DOHH2 (cell line): ENCODE results near the gene MRPL44.

ENCODE experiments used
- H3F3A ChIP-seq: fragments of 200-600 bp; sonication (generic), shearing (Covaris generic); 2 replicates; pipeline ENCODE4 v1.6.0; 2016; ENCODE audit warnings: antibody characterized with exemption, mild to moderate bottlenecking; ENCODE audit not compliant: control insufficient read depth, insufficient read depth
- H3K27ac ChIP-seq: fragments of 200-600 bp; sonication (generic); 2 replicates; pipeline ENCODE4 v1.5.1; 2014; ENCODE audit warnings: low read depth, mild to moderate bottlenecking, low read length, moderate library complexity
- H3K27me3 ChIP-seq: fragments of 200-600 bp; sonication (generic); 2 replicates; pipeline ENCODE4 v1.6.1; 2014; ENCODE audit warnings: mild to moderate bottlenecking, low read length, mixed read lengths; ENCODE audit not compliant: control insufficient read depth
- H3K36me3 ChIP-seq: fragments of 200-600 bp; sonication (generic); 2 replicates; pipeline ENCODE4 v1.6.1; 2014; ENCODE audit warnings: mild to moderate bottlenecking, low read length, moderate library complexity, mixed read lengths; ENCODE audit not compliant: control insufficient read depth
- H3K4me1 ChIP-seq: fragments of 200-600 bp; sonication (generic); 2 replicates; pipeline ENCODE4 v1.6.1; 2014; ENCODE audit warnings: mild to moderate bottlenecking, low read length, mixed read lengths; ENCODE audit not compliant: control insufficient read depth
- H3K4me2 ChIP-seq: fragments of 200-600 bp; sonication (generic); 2 replicates; pipeline ENCODE4 v1.6.0; 2014; ENCODE audit warnings: mild to moderate bottlenecking, low read length, moderate library complexity
- H3K4me3 ChIP-seq: fragments of 200-600 bp; sonication (generic); 2 replicates; pipeline ENCODE4 v1.5.1; 2014; ENCODE audit warnings: mild to moderate bottlenecking, low read length, mixed read lengths
- H3K79me2 ChIP-seq: fragments of 200-600 bp; sonication (generic); 2 replicates; pipeline ENCODE4 v1.6.1; 2014; ENCODE audit warnings: mild to moderate bottlenecking, low read length, mixed read lengths; ENCODE audit not compliant: control insufficient read depth
- H3K9me2 ChIP-seq: fragments of 200-600 bp; sonication (generic); replicated peaks from 2 replicates; pipeline ENCODE4 v1.6.1; 2014; ENCODE audit warnings: mild to moderate bottlenecking, low read length, mixed read lengths; ENCODE audit not compliant: control insufficient read depth
- H3K9me3 ChIP-seq: fragments of 200-600 bp; sonication (generic); 2 replicates; pipeline ENCODE4 v1.6.1; 2014; ENCODE audit warnings: antibody characterized with exemption, low read length, mixed read lengths; ENCODE audit not compliant: control insufficient read depth, insufficient read depth
- H4K20me1 ChIP-seq: fragments of 200-600 bp; sonication (generic); 2 replicates; pipeline ENCODE4 v1.6.0; 2014; ENCODE audit warnings: low read depth, mild to moderate bottlenecking, antibody characterized with exemption, low read length, moderate library complexity; ENCODE audit not compliant: control insufficient read depth, insufficient read depth
- EZH2phosphoT487 ChIP-seq: fragments of 200-600 bp; sonication (generic); IDR thresholded peaks from 2 replicates; pipeline ENCODE4 v1.6.1; 2017; ENCODE audit warnings: borderline replicate concordance, mild to moderate bottlenecking, antibody characterized with exemption, low read length, moderate library complexity, mixed read lengths
- TF ChIP-seq, protein P1 (sequence below): fragments of 200-600 bp; sonication (generic); IDR thresholded peaks from one replicate; pipeline ENCODE4 v1.5.1; 2014; ENCODE audit warnings: antibody characterized with exemption, mild to moderate bottlenecking, low read depth, low read length; ENCODE audit not compliant: poor library complexity, severe bottlenecking

Gene MRPL44

DNA sequence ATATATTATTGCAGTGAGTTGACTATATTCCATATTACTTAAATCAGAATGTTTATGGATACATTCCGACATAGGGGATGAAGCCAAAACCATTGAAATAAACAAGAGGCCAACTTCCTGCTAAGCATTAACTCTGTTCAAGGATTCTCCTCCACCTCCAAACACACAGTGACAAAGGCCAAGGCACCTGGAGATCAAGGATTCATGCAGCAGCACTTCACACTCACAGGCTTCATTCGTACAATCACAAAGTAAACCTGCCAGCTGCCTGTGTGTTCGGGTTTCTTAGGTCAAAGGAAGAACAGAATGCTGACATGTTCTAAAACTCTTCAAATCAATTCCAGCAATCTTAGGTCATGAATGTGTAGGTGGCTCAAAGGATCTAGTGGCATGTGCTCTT is 35.0 kb upstream of the MRPL44 start:
- H3K27ac ChIP-seq = no peak overlapping the region
- no peak overlapping the region for H3K4me3 ChIP-seq
- no peaks in the 10 kb centered on the region for H3K9me3 ChIP-seq
- H3K27me3 ChIP-seq = no peaks in the 10 kb centered on the region
- no peak overlapping the region for H3K4me2 ChIP-seq
- H3F3A ChIP-seq = no peaks in the 10 kb centered on the region
- no peaks in the 10 kb centered on the region for H3K36me3 ChIP-seq
- no peaks in the 10 kb centered on the region for H4K20me1 ChIP-seq
- no peaks in the 10 kb centered on the region for H3K79me2 ChIP-seq
- TF ChIP-seq EZH2phosphoT487 = no peak
- TF ChIP-seq, protein P1, sequence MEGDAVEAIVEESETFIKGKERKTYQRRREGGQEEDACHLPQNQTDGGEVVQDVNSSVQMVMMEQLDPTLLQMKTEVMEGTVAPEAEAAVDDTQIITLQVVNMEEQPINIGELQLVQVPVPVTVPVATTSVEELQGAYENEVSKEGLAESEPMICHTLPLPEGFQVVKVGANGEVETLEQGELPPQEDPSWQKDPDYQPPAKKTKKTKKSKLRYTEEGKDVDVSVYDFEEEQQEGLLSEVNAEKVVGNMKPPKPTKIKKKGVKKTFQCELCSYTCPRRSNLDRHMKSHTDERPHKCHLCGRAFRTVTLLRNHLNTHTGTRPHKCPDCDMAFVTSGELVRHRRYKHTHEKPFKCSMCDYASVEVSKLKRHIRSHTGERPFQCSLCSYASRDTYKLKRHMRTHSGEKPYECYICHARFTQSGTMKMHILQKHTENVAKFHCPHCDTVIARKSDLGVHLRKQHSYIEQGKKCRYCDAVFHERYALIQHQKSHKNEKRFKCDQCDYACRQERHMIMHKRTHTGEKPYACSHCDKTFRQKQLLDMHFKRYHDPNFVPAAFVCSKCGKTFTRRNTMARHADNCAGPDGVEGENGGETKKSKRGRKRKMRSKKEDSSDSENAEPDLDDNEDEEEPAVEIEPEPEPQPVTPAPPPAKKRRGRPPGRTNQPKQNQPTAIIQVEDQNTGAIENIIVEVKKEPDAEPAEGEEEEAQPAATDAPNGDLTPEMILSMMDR = no peak
- H3K9me2 ChIP-seq = no peaks in the 10 kb centered on the region
- no peaks in the 10 kb centered on the region for H3K4me1 ChIP-seq

DNA sequence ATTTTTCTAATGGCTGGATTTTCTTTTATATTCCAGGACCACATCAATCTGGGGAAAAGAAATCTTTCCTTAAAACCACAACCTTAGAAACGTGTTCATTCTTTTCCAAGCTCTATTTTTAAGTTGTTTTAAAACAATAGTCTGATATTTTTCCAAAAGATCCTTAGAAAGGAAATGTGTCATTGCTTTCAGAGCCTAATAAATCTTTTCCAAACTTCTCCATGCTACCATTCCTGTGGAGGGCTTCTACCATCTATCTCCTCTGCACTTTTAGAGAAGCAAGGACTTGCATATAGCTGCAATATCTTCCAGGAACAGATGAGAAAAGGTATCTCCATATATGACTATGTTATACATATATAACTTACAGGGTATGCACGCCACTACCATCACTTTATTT is 33.3 kb upstream of the MRPL44 start:
- no peak for TF ChIP-seq EZH2phosphoT487
- TF ChIP-seq, protein P1 = no peak
- Histone ChIP-seq H3K4me3 (no peak overlapping the region), H3K9me2 (no peaks in the 10 kb centered on the region), H3K27me3 (no peaks in the 10 kb centered on the region), H3K9me3 (no peaks in the 10 kb centered on the region), H3F3A (no peaks in the 10 kb centered on the region), H3K27ac (no peak overlapping the region), H3K4me1 (no peaks in the 10 kb centered on the region), H3K4me2 (no peak overlapping the region), H3K79me2 (no peaks in the 10 kb centered on the region), H3K36me3 (no peaks in the 10 kb centered on the region), H4K20me1 (no peaks in the 10 kb centered on the region)

DNA sequence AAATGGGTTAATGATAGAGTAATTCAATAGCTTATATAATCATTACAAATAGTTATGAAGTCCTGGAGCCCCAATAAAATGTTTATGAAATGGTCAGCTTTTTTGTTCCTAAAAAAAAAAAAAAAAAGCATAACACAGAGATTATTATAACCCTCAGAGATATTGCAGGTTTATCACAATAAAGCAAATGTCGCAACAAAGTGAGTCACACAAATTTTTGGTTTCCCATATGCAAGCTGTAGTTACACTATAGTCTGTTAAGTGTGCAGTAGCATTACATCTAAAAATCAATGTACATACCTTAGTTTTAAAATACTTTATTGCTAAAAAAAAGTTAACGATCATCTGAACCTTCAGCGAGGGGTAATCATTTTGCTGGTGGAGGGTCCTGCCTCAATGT is 32.2 kb upstream of the MRPL44 start:
- H3K4me3 ChIP-seq = no peak overlapping the region
- no peaks in the 10 kb centered on the region for H3K27me3 ChIP-seq
- H3F3A ChIP-seq = no peaks in the 10 kb centered on the region
- no peak overlapping the region for H3K27ac ChIP-seq
- H3K9me3 ChIP-seq = no peaks in the 10 kb centered on the region
- no peaks in the 10 kb centered on the region for H4K20me1 ChIP-seq
- H3K79me2 ChIP-seq = no peaks in the 10 kb centered on the region
- H3K4me2 ChIP-seq = no peak overlapping the region
- TF ChIP-seq EZH2phosphoT487 = no peak
- TF ChIP-seq, protein P1 = no peak
- no peaks in the 10 kb centered on the region for H3K36me3 ChIP-seq
- no peaks in the 10 kb centered on the region for H3K4me1 ChIP-seq
- H3K9me2 ChIP-seq = no peaks in the 10 kb centered on the region
